Stimulated activated CD4-positive, alpha-beta T cell treated with anti-CD3 and anti-CD28 coated beads, TNF-alpha, amount 100 ng/mL, for 4 hours (primary cell): ENCODE measurements around the gene BEND3.
A peak's percentile ranks its signal among the peaks of the same experiment; 100 is the strongest.
"Not testable (repeated sequence)": the region's sequence is repeated elsewhere in the genome, so short reads cannot be mapped to it uniquely, and the experiment has no call there.

Source experiments
- DNase-seq, 3 experiments: peaks; one replicate each; pipeline ENCODE4 v3.0.0-alpha.2; 2020; ENCODE audit warnings: low read depth in 3 of 3

Gene BEND3

GRCh38 chr6:107114926-107115694, at the start of gene BEND3:
Gene BEND3 (minus strand): TSS chr6:107115515. CDS start chr6:107099285, 16,230 bp downstream.
- DNase-seq, result peak; percentile 34 to 57 (median 56)

GRCh38 chr6:107164299-107164698, 49.0 kb upstream of the BEND3 start:
- not testable (repeated sequence) for DNase-seq

- DNase-seq, result no peak
Observed at GRCh38 chr6:107161521-107161920, 46.2 kb upstream of the BEND3 start.

- no peak for DNase-seq
Observed at GRCh38 chr6:107156617-107157016, 41.3 kb upstream of the BEND3 start.

GRCh38 chr6:107154801-107155160, 39.5 kb upstream of the BEND3 start:
- no peak for DNase-seq

- DNase-seq, result no peak
Observed at GRCh38 chr6:107154131-107154800, 39.0 kb upstream of the BEND3 start.

- DNase-seq, result no peak
Observed at GRCh38 chr6:107152638-107153430, 37.5 kb upstream of the BEND3 start.

GRCh38 chr6:107144666-107145065, 29.4 kb upstream of the BEND3 start:
- no peak for DNase-seq

GRCh38 chr6:107144014-107144413, 28.7 kb upstream of the BEND3 start:
- DNase-seq, result no peak

- no peak for DNase-seq
Observed at GRCh38 chr6:107140581-107140980, 25.3 kb upstream of the BEND3 start.

GRCh38 chr6:107136324-107136723, 21.0 kb upstream of the BEND3 start:
- not testable (repeated sequence) for DNase-seq

- not testable (repeated sequence) for DNase-seq
Observed at GRCh38 chr6:107135048-107135680, 19.8 kb upstream of the BEND3 start.

- DNase-seq, result no peak
Observed at GRCh38 chr6:107132330-107132954, 17.1 kb upstream of the BEND3 start.

- DNase-seq, result no peak
Observed at GRCh38 chr6:107129370-107129925, 14.1 kb upstream of the BEND3 start.

GRCh38 chr6:107128577-107128976, 13.3 kb upstream of the BEND3 start:
- no peak for DNase-seq

- DNase-seq, result no peak
Observed at GRCh38 chr6:107128175-107128574, 12.9 kb upstream of the BEND3 start.

GRCh38 chr6:107125771-107126170, 10.5 kb upstream of the BEND3 start:
- no peak for DNase-seq

- DNase-seq, result no peak
Observed at GRCh38 chr6:107124934-107125348, 9.6 kb upstream of the BEND3 start.

- no peak for DNase-seq
Observed at GRCh38 chr6:107123501-107123900, 8.2 kb upstream of the BEND3 start.

- no peak for DNase-seq
Observed at GRCh38 chr6:107122748-107123147, 7.4 kb upstream of the BEND3 start.

- no peak for DNase-seq
Observed at GRCh38 chr6:107121964-107122495, 6.7 kb upstream of the BEND3 start.
